Glomerular visceral epithelial cell (primary cell): ENCODE measurements around the gene SIGLEC10.
A peak's percentile ranks its signal among the peaks of the same experiment; 100 is the strongest.

Experiments
- DNase-seq: peaks from one replicate; pipeline ENCODE4 v3.0.0-alpha.2; 2016; ENCODE audit errors: extremely low spot score

SIGLEC10 gene

GRCh38 chr19:51365965-51366388 is 51.5 kb downstream of the SIGLEC10 start, which contains the start of gene ETFB:
Gene ETFB (minus strand): TSS chr19:51366388. CDS start chr19:51366326, 62 bp downstream.
- DNase-seq = no peak

- DNase-seq = peak; percentile 40
These were observed 52.1 kb downstream of the SIGLEC10 start for GRCh38 chr19:51365211-51365964.

GRCh38 chr19:51364200-51365106 is 53.0 kb downstream of the SIGLEC10 start:
- no peak for DNase-seq

DNA sequence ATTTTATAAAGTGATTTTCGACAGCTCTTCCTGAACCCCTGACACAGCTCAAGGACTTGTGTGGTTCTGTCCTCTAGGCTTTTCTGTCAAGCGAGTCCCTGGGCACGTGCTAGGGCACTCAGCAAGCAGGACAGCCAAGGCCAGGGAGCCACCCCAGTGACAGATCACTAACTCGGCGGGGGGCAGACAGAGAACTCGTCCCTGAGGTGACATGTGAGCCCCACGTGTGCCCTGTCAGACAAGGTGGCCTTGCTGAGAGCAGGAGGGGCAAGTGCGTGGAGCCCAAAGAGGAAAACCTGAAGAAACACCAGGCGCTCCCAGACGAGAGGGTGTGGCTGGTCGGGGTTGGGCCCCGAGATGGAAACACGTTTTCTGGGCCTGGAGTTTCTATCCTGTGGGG is 56.2 kb downstream of the SIGLEC10 start:
- DNase-seq = no peak
